Natural killer cell treated with Interleukin-12 subunit alpha and Interleukin-12 subunit beta and Interleukin-15 and Interleukin-18, amount 100 ng/mL, for 72 hours (primary cell): ENCODE measurements around the gene FAM83C. TPM values are rescaled to one million over a fixed set of nuclear protein-coding genes. Genes with fewer than 3 reads are reported as not detected.
A peak's percentile ranks its signal among the peaks of the same experiment; 100 is the strongest.

ENCODE experiments used
- ATAC-seq, 2 donors: fragments of 150-1000 bp; cut with Tn5 transposase in 1 of 2; sonication (Bioruptor Pico), chemical (Tn5 transposase) in 1 of 2; 2 replicates each; pipeline ENCODE4 v1.10.0; 2021
- DNase-seq: peaks from one replicate; pipeline ENCODE4 v3.0.0; 2022; ENCODE audit warnings: low spot score
- H3K27ac Mint-ChIP-seq, 2 donors: 1 replicate in 1 of 2; 2 replicates in 1 of 2; pipeline ENCODE4 v1.8.0; 2022; ENCODE audit warnings: mixed read lengths in 2 of 2, mild to moderate bottlenecking in 1 of 2, moderate library complexity in 1 of 2
- H3K27me3 Mint-ChIP-seq, 2 donors: 1 replicate in 1 of 2; 2 replicates in 1 of 2; pipeline ENCODE4 v1.8.0; 2022; ENCODE audit warnings: mixed read lengths in 2 of 2
- H3K36me3 Mint-ChIP-seq: one replicate; pipeline ENCODE4 v1.8.0; 2022; ENCODE audit warnings: mixed read lengths
- H3K4me1 Mint-ChIP-seq, 2 donors: 1 replicate in 1 of 2; 2 replicates in 1 of 2; pipeline ENCODE4 v1.8.0; 2022; ENCODE audit warnings: low read depth in 2 of 2, mixed read lengths in 2 of 2, mild to moderate bottlenecking in 1 of 2
- H3K4me3 Mint-ChIP-seq: one replicate; pipeline ENCODE4 v1.8.0; 2022; ENCODE audit warnings: mixed read lengths
- H3K9me3 Mint-ChIP-seq: 2 replicates; pipeline ENCODE4 v1.8.0; 2022; ENCODE audit warnings: mixed read lengths
- total RNA-seq, 2 donors: library from RNA; stranded (reverse); gene quantifications; one replicate each; pipeline ENCODE4 v1.2.3, GENCODE V29; 2022

The FAM83C gene
- total RNA-seq, 2 donors from 2014 or later, result 0.10 TPM; not detected in 1

DNA sequence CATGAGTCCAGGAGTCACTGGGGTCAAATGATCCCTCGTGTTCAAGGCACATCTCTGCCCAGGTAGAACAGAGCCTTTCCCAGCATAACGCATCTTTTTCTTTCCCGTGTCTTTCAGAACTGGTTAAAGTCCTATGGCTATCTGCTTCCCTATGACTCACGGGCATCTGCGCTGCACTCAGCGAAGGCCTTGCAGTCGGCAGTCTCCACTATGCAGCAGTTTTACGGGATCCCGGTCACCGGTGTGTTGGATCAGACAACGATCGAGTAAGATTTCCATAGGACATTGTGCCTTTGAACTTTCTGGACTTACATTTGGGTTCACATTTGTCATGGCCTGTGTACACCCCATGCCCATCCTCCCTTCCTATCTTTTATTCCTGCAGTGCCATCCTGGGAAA lies 45.5 kb downstream of the FAM83C start:
- Mint-ChIP-seq H3K27me3 (no peaks in the 10 kb centered on the region), H3K9me3 (no peaks in the 10 kb centered on the region), H3K36me3 (no peaks in the 10 kb centered on the region), H3K27ac (no peak overlapping the region), H3K4me1 (peaks cover 14 to 19% of the 10 kb centered on the region in 2 donors), H3K4me3 (no peak overlapping the region)
- ATAC-seq, result no peak
- DNase-seq, result no peak

DNA sequence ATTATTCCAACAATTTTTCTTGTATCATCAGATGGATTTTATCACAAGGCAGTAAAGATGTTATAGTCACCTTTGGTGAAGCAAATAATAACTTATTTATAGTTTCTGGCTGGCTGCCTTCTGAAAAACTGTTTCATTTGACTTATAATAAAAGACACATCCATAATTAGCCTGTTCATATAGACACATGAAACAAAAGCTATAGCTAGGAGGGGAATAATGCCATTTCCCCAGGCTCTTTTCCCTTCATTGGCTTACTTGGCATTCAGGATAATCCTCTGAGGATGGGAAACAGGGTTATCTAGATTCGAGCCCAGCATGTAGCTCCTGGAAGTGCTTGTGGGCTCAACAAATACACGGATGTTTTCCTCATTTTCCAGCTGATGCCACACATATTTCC lies 48.2 kb downstream of the FAM83C start:
- no peak overlapping the region for H3K27ac Mint-ChIP-seq
- ATAC-seq, result no peak
- no peak for DNase-seq
- no peaks in the 10 kb centered on the region for H3K9me3 Mint-ChIP-seq
- no peaks in the 10 kb centered on the region for H3K36me3 Mint-ChIP-seq
- no peak overlapping the region for H3K4me3 Mint-ChIP-seq
- H3K27me3 Mint-ChIP-seq, result no peaks in the 10 kb centered on the region
- H3K4me1 Mint-ChIP-seq, result peaks cover 14 to 17% of the 10 kb centered on the region in 2 donors

DNA sequence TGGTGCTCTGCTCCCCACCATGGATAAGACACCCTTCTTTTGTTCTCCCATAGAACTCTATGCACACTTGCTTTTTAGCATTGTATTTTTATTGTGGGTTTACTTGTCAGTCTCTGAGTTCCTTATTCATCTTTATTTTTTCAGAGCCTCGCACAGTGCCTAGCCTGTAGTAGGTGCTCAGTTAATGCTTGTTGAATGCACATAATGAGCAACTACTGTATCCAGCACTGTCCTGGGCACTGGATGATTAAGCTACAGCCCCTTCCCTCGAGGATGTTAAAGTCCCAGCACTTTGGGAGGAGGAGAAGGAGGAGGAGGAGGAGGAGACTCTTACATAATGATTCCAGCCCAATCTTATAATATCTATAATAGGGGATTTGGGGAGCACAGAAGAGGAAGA lies 48.9 kb downstream of the FAM83C start:
- Mint-ChIP-seq H3K4me1 (peaks cover 21 to 22% of the 10 kb centered on the region in 2 donors), H3K27me3 (no peaks in the 10 kb centered on the region), H3K36me3 (no peaks in the 10 kb centered on the region), H3K4me3 (no peak overlapping the region), H3K27ac (no peak overlapping the region), H3K9me3 (no peaks in the 10 kb centered on the region)
- ATAC-seq (no peak), DNase-seq (no peak)

DNA sequence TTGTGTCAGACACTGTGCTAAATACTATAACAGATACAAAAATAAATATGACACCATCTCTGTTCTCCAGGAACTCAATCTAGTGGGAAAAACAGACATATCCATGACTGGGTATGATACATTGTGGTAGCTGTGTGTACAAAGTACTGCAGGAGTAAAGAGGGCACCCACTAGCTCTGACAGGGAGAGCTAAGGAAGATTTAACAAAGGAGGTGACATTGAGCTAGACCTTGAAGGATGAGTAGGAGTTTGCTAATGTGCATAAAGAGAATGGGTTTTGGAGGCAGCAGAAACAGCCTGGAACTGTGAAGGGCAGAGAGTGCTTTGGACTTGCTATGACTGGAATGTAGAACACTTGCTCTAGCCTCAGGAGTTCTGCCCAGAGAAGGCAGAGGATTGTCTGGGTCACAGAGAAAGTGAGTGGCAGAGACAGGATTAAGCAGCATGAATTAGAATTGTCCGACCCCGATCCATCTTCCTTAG lies 51.4 kb downstream of the FAM83C start:
- Mint-ChIP-seq H3K4me3 (no peak overlapping the region), H3K27me3 (no peaks in the 10 kb centered on the region), H3K36me3 (no peaks in the 10 kb centered on the region), H3K27ac (no peak overlapping the region), H3K9me3 (no peaks in the 10 kb centered on the region), H3K4me1 (peaks cover 23 to 28% of the 10 kb centered on the region in 2 donors)
- ATAC-seq (no peak), DNase-seq (no peak)

DNA sequence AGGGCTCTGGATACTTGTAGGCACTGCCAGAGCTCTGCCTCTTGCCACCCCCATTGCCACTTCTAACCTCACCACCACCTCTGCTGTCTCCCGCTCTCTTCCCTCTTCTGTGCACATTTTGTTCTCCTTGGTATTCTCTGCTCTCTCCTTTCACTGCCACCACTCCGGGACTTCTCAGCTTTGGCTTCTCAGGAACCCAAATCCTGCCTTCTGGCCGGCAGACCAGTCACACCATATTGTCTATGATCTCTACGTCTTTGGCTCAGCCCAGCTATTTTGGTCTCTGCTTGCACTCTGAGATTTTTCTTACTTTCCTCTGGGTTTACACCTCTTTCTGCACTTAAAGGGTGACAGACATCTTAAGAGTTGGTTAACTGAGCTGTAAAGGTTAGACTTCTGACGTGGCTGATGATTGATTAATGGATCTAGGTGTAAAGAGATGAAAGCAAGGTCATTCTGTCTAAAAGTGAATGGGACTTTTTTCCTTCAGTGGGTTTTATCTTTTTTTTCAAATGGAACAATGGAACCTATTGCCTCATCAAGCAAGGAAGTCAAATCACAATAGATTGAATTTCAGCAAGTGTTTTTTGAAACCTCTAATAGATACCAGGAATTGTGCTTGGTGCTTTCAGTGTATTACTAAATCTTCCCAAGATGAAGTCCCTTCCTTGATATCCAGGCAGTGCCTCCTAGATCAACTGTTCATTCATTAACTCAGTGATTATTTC lies 52.0 kb downstream of the FAM83C start:
- Mint-ChIP-seq H3K36me3 (no peaks in the 10 kb centered on the region), H3K27ac (no peak overlapping the region), H3K4me3 (no peak overlapping the region), H3K4me1 (peaks cover 23 to 28% of the 10 kb centered on the region in 2 donors), H3K27me3 (no peaks in the 10 kb centered on the region), H3K9me3 (no peaks in the 10 kb centered on the region)
- no peak for DNase-seq
- no peak for ATAC-seq

DNA sequence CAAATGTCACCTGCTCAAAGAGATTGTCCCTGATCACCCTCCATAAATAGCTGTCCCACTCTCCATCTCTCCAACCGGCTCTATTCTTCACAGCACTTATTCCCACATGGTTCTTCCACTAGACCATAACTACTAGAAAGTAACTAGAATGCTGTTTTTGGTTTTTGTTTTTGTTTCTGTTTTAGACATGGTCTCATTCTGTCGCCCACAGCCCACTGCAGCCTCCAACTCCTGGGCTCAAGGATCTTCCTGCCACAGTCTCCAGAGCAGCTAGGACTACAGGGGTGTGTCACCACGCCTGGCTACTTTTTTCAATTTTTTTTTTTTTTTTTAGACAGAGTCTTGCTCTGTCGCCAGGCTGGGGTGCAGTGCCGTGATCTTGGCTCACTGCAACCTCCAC lies 53.5 kb downstream of the FAM83C start:
- Mint-ChIP-seq H3K4me1 (peaks cover 23 to 28% of the 10 kb centered on the region in 2 donors), H3K27me3 (no peaks in the 10 kb centered on the region), H3K36me3 (no peaks in the 10 kb centered on the region), H3K27ac (peak overlapping the region in 1 of 2 donors; percentile 1), H3K4me3 (no peak overlapping the region), H3K9me3 (no peaks in the 10 kb centered on the region)
- peak; percentile 42 to 71 for ATAC-seq
- no peak for DNase-seq

DNA sequence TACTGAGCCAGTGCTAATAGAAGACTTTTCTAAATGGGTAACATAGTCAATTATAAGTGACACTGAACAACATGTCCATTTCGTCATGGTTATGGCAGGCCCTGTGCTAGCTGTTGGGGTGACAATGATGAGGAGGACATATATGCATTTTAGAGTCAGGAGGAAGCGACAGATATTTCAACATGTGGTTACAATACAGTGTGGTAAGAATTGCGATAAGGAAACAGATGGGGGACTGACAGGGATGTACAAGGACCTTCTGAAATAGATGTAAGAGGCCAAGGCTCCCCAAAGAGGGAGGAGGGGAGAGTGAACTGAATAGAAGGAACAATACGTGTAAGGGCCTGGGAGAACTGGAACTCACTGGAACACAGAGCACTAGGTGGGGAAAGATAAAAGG lies 54.1 kb downstream of the FAM83C start:
- Mint-ChIP-seq H3K27me3 (no peaks in the 10 kb centered on the region), H3K4me3 (peak overlapping the region; percentile 2), H3K4me1 (peaks cover 23 to 28% of the 10 kb centered on the region in 2 donors), H3K9me3 (no peaks in the 10 kb centered on the region), H3K27ac (peak overlapping the region in 1 of 2 donors; percentile 1), H3K36me3 (no peaks in the 10 kb centered on the region)
- ATAC-seq (peak; percentile 61 to 66), DNase-seq (no peak)

DNA sequence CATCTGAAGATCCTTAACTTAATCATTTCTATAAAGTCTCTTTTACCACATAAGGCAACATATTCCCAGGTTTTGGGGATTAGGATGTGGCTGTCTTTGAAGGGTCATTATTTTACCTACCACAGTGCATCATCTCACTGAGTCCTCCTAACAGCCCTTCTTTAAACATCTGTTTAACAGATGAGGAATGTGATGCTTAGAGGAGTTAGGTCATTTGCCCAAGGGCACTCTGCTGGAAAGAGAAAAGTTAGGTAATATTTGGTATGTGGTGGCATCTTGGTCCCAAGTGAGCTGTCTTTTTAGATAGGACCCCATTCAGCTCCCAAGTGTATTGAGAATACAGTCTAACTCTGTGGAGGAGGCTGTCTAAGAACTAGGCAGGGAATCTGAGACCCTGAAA lies 54.7 kb downstream of the FAM83C start:
- H3K4me3 Mint-ChIP-seq, result no peak overlapping the region
- H3K9me3 Mint-ChIP-seq, result no peaks in the 10 kb centered on the region
- ATAC-seq (no peak), DNase-seq (no peak)
- H3K4me1 Mint-ChIP-seq, result peaks cover 23 to 28% of the 10 kb centered on the region in 2 donors
- H3K36me3 Mint-ChIP-seq, result no peaks in the 10 kb centered on the region
- H3K27ac Mint-ChIP-seq, result no peak overlapping the region
- H3K27me3 Mint-ChIP-seq, result no peaks in the 10 kb centered on the region

DNA sequence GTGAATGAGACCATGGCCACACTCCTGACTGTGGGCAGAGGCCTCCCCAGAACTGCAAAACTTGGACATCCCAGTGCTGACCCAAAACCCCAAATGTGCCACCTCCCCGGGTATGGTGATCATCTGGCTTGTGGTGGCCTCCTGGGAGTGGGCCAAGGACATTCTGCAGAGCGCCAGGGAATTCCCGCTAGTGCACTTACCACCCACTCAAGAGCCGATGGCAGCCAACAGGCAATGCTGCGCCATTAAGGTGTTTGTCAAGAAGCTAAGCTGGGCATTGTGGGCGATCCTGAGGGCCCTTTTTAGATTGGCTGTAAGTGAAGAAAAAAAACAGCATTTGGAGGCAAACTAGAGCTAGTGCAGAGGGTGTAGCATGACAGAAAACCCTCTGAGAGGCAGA lies 56.3 kb downstream of the FAM83C start:
- no peaks in the 10 kb centered on the region for H3K27me3 Mint-ChIP-seq
- H3K9me3 Mint-ChIP-seq, result no peaks in the 10 kb centered on the region
- no peak for DNase-seq
- H3K4me3 Mint-ChIP-seq, result no peak overlapping the region
- H3K36me3 Mint-ChIP-seq, result peaks cover 2% of the 10 kb centered on the region
- H3K27ac Mint-ChIP-seq, result no peak overlapping the region
- no peak for ATAC-seq
- H3K4me1 Mint-ChIP-seq, result peaks cover 23 to 28% of the 10 kb centered on the region in 2 donors

Other genes starting within 250 kb of the FAM83C start
- 10 to 100 TPM; 62.8 to 86.4 TPM for gene TRPC4AP, start 199.6 kb downstream of the FAM83C start, total RNA-seq
- 10 to 100 TPM; 27.8 to 29.2 TPM for gene EDEM2, start 145.1 kb downstream of the FAM83C start, total RNA-seq
- 1 to 10 TPM in 1 of 2 donors, under 1 TPM in 1; 0.53 to 2.5 TPM for gene PROCR, start 120.4 kb downstream of the FAM83C start, total RNA-seq
- not detected for gene MMP24, start 65.7 kb downstream of the FAM83C start, total RNA-seq
- 10 to 100 TPM; 35.6 to 51.2 TPM for gene MMP24OS, start 14.3 kb downstream of the FAM83C start, total RNA-seq
- 100 to 1,000 TPM; 154 to 233 TPM for gene EIF6, start 7.7 kb downstream of the FAM83C start, total RNA-seq
- 10 to 100 TPM; 61.5 to 68.9 TPM for gene UQCC1, start 119.5 kb upstream of the FAM83C start, total RNA-seq
- not detected for gene GDF5, start 145.8 kb upstream of the FAM83C start, total RNA-seq
- 10 to 100 TPM; 67.5 to 90.0 TPM for gene CEP250, start 163.2 kb upstream of the FAM83C start, total RNA-seq
- gene C20orf173, start 237.2 kb upstream of the FAM83C start, total RNA-seq, result not detected
- 100 to 1,000 TPM; 129 to 164 TPM for gene ERGIC3, start 249.7 kb upstream of the FAM83C start, total RNA-seq